H1 (cell line): ENCODE data around the gene NTPCR. TPM values are rescaled to one million over a fixed set of nuclear protein-coding genes. Genes with fewer than 3 reads are reported as not detected.

Source experiments
- USF2 ChIP-seq: IDR thresholded peaks from 2 replicates; pipeline ENCODE4 v1.6.1; 2011; ENCODE audit warnings: low read length, improper control_type of control experiment
- polyA plus RNA-seq, 7 experiments: library from polyadenylated mRNA; depleted of rRNA in 3 of 7; stranded (reverse) in 5 of 7; unstranded in 2 of 7; fragments of >200 nt in 5 of 7; fragments of 200-250 nt in 2 of 7; gene quantifications; 1 replicate in 5 of 7; 2 replicates in 1 of 7; 4 replicates in 1 of 7; pipeline versions ENCODE4 v1.2.1 to v1.2.3, GENCODE V29; 2011 to 2013; ENCODE audit warnings: missing spikeins in 2 of 7, mixed read lengths in 2 of 7
- total RNA-seq: library from RNA; stranded (reverse); fragmentation: NEBNext Ultra II Directional; extraction: Animal tissue kit (Norgen Biotek cat#: 25700); gene quantifications from 2 replicates; pipeline ENCODE4 v1.2.1, GENCODE V29; 2021

The NTPCR gene
- total and polyA plus RNA-seq, 2 of the 8 experiments (the other 6 are each of a cell fraction or from before 2014, with no cell fraction given), result 22.6 to 73.1 TPM

GRCh38 chr1:232980355-232980978 is 30.1 kb downstream of the NTPCR start (continued):
- TF ChIP-seq USF2, result peak; percentile 41
